Measurements from ENCODE around the gene CENPN.

DNA sequence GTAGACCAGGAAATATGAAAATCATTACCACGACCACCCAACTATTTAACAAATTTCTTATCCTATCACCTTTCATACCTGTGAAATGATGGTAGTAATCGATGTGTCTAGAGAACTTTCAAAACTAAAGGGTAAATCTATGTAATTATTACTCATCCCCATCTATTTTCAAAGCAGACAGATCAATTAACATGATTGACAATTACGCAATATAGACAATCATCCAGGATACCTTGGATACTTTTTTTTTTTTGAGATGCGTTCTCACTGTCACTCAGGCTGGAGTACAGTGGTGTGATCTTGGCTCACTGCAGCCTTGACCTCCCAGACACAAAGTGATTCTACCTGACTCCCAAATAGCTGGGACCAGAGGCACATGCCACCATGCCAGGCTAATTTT, 74.0 kb downstream of the CENPN start:
- TF ChIP-seq, protein P1, sequence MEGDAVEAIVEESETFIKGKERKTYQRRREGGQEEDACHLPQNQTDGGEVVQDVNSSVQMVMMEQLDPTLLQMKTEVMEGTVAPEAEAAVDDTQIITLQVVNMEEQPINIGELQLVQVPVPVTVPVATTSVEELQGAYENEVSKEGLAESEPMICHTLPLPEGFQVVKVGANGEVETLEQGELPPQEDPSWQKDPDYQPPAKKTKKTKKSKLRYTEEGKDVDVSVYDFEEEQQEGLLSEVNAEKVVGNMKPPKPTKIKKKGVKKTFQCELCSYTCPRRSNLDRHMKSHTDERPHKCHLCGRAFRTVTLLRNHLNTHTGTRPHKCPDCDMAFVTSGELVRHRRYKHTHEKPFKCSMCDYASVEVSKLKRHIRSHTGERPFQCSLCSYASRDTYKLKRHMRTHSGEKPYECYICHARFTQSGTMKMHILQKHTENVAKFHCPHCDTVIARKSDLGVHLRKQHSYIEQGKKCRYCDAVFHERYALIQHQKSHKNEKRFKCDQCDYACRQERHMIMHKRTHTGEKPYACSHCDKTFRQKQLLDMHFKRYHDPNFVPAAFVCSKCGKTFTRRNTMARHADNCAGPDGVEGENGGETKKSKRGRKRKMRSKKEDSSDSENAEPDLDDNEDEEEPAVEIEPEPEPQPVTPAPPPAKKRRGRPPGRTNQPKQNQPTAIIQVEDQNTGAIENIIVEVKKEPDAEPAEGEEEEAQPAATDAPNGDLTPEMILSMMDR (IDR thresholded peaks at IDR 0.05; ENCODE audit: low read depth, low read length): no peak
- TF ChIP-seq EZH2phosphoT487 (IDR thresholded peaks at IDR 0.05; ENCODE audit: low read depth): no peak

Data from OCI-LY3 (cell line).